GM21717 (cell line): ENCODE data around the gene FOSL1.
"Not testable (repeated sequence)": the region's sequence is repeated elsewhere in the genome, so short reads cannot be mapped to it uniquely, and the experiment has no call there.

ENCODE experiments used
- ATAC-seq: cut with Tn5 transposase; IDR thresholded peaks from one replicate; pipeline ENCODE4 v1.9.1; 2021; ENCODE audit warnings: mild to moderate bottlenecking, moderate library complexity; ENCODE audit not compliant: unreplicated experiment

Gene FOSL1

GRCh38 chr11:65897020-65897471 is 3.1 kb downstream of the FOSL1 start:
- no peak for ATAC-seq

- ATAC-seq = no peak
Measured at GRCh38 chr11:65896034-65896999, 3.9 kb downstream of the FOSL1 start.

- no peak for ATAC-seq
Measured at GRCh38 chr11:65895482-65895981, 4.7 kb downstream of the FOSL1 start.

- ATAC-seq = no peak
Measured at GRCh38 chr11:65894034-65894591, 6.1 kb downstream of the FOSL1 start.

- no peak for ATAC-seq
Measured at GRCh38 chr11:65892661-65893317, 7.4 kb downstream of the FOSL1 start.

GRCh38 chr11:65892137-65892540 is 8.0 kb downstream of the FOSL1 start:
- not testable (repeated sequence) for ATAC-seq

- ATAC-seq = no peak
Measured at GRCh38 chr11:65891219-65892136, 8.7 kb downstream of the FOSL1 start.

GRCh38 chr11:65890324-65891218 is 9.6 kb downstream of the FOSL1 start, which contains the start of gene CCDC85B:
Gene CCDC85B, plus strand, starts transcription at chr11:65890673. Its CDS starts 111 bp downstream, at chr11:65890784.
- peak; percentile 34 for ATAC-seq

GRCh38 chr11:65888163-65888814 is 11.9 kb downstream of the FOSL1 start, which contains the start of gene FIBP:
Gene FIBP, minus strand, starts transcription at chr11:65888471. Its CDS starts 53 bp downstream, at chr11:65888418.
- peak; percentile 39 for ATAC-seq

- no peak for ATAC-seq
Measured at GRCh38 chr11:65887723-65888162, 12.4 kb downstream of the FOSL1 start.

- no peak for ATAC-seq
Measured at GRCh38 chr11:65886826-65887722, 13.1 kb downstream of the FOSL1 start.

- no peak for ATAC-seq
Measured at GRCh38 chr11:65885808-65886536, 14.2 kb downstream of the FOSL1 start.

GRCh38 chr11:65885231-65885630 is 15.0 kb downstream of the FOSL1 start:
- ATAC-seq = no peak

- ATAC-seq = no peak
Measured at GRCh38 chr11:65884716-65885092, 15.5 kb downstream of the FOSL1 start.

GRCh38 chr11:65883786-65884715 is 16.1 kb downstream of the FOSL1 start:
- no peak for ATAC-seq
